Fibroblast of lung (primary cell): ENCODE results near the gene TCF7L1. TPM values are rescaled to one million over a fixed set of nuclear protein-coding genes. Genes with fewer than 3 reads are reported as not detected.
A peak's percentile ranks its signal among the peaks of the same experiment; 100 is the strongest.

Source experiments
- DNase-seq, 2 donors: peaks; one replicate each; pipeline versions ENCODE4 v3.0.0 to v3.0.0-alpha.2; 2010; ENCODE audit warnings: low read depth in 2 of 2
- H2AFZ ChIP-seq: 2 replicates; pipeline ENCODE4 v1.5.1; 2012; ENCODE audit warnings: low read length, control low read depth, inconsistent platforms
- H3K27ac ChIP-seq: 2 replicates; pipeline ENCODE4 v1.5.1; 2011; ENCODE audit warnings: low read length, control low read depth; ENCODE audit not compliant: insufficient read depth
- H3K27me3 ChIP-seq: 2 replicates; pipeline ENCODE4 v1.5.1; 2011; ENCODE audit warnings: mild to moderate bottlenecking, low read length; ENCODE audit not compliant: control insufficient read depth, insufficient read depth
- H3K36me3 ChIP-seq: 2 replicates; pipeline ENCODE4 v1.5.1; 2011; ENCODE audit warnings: low read length; ENCODE audit not compliant: control insufficient read depth, insufficient read depth
- H3K4me1 ChIP-seq: 2 replicates; pipeline ENCODE4 v1.5.1; 2011; ENCODE audit warnings: low read length; ENCODE audit not compliant: control insufficient read depth, insufficient read depth; ENCODE audit errors: extremely low read depth
- H3K4me2 ChIP-seq: 2 replicates; pipeline ENCODE4 v1.5.1; 2011; ENCODE audit warnings: low read length, control low read depth; ENCODE audit not compliant: insufficient read depth; ENCODE audit errors: extremely low read depth
- H3K4me3 ChIP-seq, 4 experiments: fragments of 200-600 bp in 1 of 4; sonication (generic) in 1 of 4; replicated peaks in 1 of 4; 2 replicates each; pipeline ENCODE4 v1.5.1; 2011 to 2016; ENCODE audit warnings: low read length in 4 of 4, low read depth in 3 of 4, mild to moderate bottlenecking in 3 of 4, control low read depth in 2 of 4, inconsistent platforms in 1 of 4, mixed read lengths in 1 of 4; ENCODE audit not compliant: insufficient read depth in 1 of 4; ENCODE audit errors: control extremely low read depth in 1 of 4
- H3K79me2 ChIP-seq: 2 replicates; pipeline ENCODE4 v1.5.1; 2012; ENCODE audit warnings: mild to moderate bottlenecking, low read length, inconsistent platforms; ENCODE audit not compliant: control insufficient read depth, insufficient read depth
- H3K9ac ChIP-seq: 2 replicates; pipeline ENCODE4 v1.5.1; 2011; ENCODE audit warnings: mild to moderate bottlenecking, low read length, control low read depth; ENCODE audit not compliant: insufficient read depth
- H3K9me3 ChIP-seq: 2 replicates; pipeline ENCODE4 v1.5.1; 2012; ENCODE audit warnings: low read depth, low read length; ENCODE audit not compliant: control insufficient read depth, insufficient read depth
- H4K20me1 ChIP-seq: 2 replicates; pipeline ENCODE4 v1.5.1; 2011; ENCODE audit warnings: low read length; ENCODE audit not compliant: control insufficient read depth, insufficient read depth; ENCODE audit errors: extremely low read depth
- EZH2 ChIP-seq: IDR thresholded peaks from 2 replicates; pipeline ENCODE4 v1.5.1; 2012; ENCODE audit warnings: low read length, control low read depth, mild to moderate bottlenecking; ENCODE audit errors: missing control alignments
- polyA plus RNA-seq, 2 donors: library from polyadenylated mRNA; depleted of rRNA in 1 of 2; stranded (reverse) in 1 of 2; unstranded in 1 of 2; fragments of >200 nt; gene quantifications; 2 replicates each; pipeline ENCODE4 v1.2.1, GENCODE V29; 2011 to 2012; ENCODE audit warnings: missing spikeins in 1 of 2
- total RNA-seq: library from RNA; depleted of rRNA; stranded (reverse); fragments of >200 nt; gene quantifications from 2 replicates; pipeline ENCODE4 v1.2.1, GENCODE V29; 2014
- TF ChIP-seq, protein P1 (sequence below), 2 donors: IDR thresholded peaks in 1 of 2; conservative IDR thresholded peaks in 1 of 2; 1 replicate in 1 of 2; 2 replicates in 1 of 2; pipeline ENCODE4 v1.5.1; 2011 to 2012; ENCODE audit warnings: low read length in 2 of 2, control low read depth in 1 of 2, inconsistent platforms in 1 of 2, low read depth in 1 of 2, mild to moderate bottlenecking in 1 of 2

TCF7L1 gene
- total and polyA plus RNA-seq, 2 donors (not counting 1 experiment from before 2014, with no cell fraction given), result 0.83 to 1.5 TPM

DNA sequence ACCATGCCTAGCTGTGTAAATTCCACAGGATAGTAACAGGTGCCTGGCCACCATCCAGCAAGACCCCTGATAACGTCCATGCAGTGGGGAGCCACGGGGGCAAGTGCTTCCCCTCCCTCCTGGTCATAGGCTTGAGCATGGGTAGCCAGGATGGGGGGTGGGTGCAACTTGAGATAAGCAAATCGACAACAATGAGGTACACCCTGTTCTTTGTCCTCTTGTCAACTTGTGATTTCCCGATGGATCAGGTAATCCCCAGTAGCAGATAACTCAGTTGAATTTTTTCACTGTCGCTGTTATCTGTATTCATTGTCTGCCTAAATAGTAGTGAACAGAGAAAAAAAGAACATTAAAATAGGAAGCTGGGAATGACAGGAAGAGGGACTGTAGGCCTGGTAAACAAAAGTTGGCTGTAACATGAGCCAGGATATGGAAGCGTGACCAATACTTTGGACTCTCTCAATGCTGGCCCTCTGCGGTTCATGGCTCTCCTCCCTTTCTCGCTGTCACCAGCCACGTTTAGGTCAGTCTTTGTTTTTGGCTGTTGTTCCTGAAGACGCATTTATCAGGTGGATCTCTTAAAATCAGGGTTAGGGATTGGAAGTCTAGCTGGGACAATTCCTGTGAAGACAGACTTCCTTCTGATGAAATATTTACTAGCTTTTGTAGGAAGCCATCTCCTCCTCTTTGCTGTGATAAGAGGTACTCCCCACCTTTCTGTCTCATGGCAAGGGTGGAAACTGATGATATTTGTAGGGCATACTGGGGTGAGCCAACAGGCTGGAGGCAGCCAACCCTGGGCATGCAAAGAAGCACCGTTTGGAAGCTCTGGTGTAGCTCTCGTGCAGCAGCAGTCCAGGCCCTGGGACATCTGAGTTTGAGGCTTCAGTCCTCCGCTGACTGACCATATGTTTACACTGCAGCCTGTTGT, 42.4 kb downstream of the TCF7L1 start:
- Histone ChIP-seq H3K4me3 (no peak overlapping the region), H3K27ac (no peak overlapping the region), H3K9ac (no peak overlapping the region), H2AFZ (no peak overlapping the region), H3K4me1 (peaks cover 6% of the 10 kb centered on the region), H3K36me3 (no peaks in the 10 kb centered on the region), H3K4me2 (no peak overlapping the region), H3K79me2 (no peaks in the 10 kb centered on the region), H3K9me3 (no peaks in the 10 kb centered on the region), H4K20me1 (no peaks in the 10 kb centered on the region), H3K27me3 (no peaks in the 10 kb centered on the region)
- DNase-seq, result peak; percentile 54 to 77
- TF ChIP-seq EZH2, result no peak
- TF ChIP-seq, protein P1, sequence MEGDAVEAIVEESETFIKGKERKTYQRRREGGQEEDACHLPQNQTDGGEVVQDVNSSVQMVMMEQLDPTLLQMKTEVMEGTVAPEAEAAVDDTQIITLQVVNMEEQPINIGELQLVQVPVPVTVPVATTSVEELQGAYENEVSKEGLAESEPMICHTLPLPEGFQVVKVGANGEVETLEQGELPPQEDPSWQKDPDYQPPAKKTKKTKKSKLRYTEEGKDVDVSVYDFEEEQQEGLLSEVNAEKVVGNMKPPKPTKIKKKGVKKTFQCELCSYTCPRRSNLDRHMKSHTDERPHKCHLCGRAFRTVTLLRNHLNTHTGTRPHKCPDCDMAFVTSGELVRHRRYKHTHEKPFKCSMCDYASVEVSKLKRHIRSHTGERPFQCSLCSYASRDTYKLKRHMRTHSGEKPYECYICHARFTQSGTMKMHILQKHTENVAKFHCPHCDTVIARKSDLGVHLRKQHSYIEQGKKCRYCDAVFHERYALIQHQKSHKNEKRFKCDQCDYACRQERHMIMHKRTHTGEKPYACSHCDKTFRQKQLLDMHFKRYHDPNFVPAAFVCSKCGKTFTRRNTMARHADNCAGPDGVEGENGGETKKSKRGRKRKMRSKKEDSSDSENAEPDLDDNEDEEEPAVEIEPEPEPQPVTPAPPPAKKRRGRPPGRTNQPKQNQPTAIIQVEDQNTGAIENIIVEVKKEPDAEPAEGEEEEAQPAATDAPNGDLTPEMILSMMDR (conservative IDR thresholded peaks at IDR 0.05 in 1 of 2, IDR thresholded peaks at IDR 0.05 in 1 of 2; ENCODE audit: low read depth in 1 of 2, low read length in 2 of 2), result no peak

DNA sequence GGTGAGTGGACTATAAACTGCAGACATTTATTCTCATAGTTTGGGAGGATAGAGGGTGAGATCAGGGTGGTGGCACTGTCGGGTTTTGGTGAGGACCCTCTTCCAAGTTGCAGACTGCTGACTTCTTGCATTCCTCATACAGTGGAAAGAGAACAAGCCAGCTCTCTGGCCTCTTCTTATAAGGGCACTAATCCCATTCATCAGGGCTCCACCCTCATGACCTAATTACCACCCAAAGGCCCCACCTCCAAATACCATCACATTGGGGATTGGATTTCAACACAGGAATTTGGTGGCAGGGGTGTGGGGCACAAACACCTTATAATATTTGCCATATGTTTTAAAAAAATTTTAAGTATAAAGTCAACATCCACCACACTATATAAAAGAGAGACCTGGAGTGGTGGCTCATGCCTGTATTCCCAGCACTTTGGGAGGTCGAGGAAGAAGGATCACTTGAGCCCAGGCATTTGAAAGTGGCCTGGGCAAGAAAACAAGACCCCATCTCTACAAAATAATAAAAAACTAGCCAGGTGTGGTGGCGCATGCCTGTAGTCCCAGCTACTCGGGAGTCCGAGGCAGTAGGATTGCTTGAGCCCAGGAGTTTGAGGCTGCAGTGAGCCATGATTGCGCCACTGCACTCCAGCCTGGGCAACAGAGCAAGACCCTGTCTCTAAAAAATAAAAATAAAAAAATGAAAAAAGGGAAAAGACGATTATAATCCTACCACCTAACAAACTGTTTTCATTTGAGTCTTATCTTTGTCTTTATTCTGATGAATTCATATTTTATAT, 44.0 kb downstream of the TCF7L1 start:
- peaks cover 6% of the 10 kb centered on the region for H3K4me1 ChIP-seq
- H3K27ac ChIP-seq, result no peak overlapping the region
- no peaks in the 10 kb centered on the region for H3K36me3 ChIP-seq
- no peak overlapping the region for H3K4me2 ChIP-seq
- H3K79me2 ChIP-seq, result no peaks in the 10 kb centered on the region
- TF ChIP-seq, protein P1 (conservative IDR thresholded peaks at IDR 0.05 in 1 of 2, IDR thresholded peaks at IDR 0.05 in 1 of 2; ENCODE audit: low read depth in 1 of 2, low read length in 2 of 2), result no peak
- TF ChIP-seq EZH2, result no peak
- DNase-seq, result no peak
- H3K9me3 ChIP-seq, result no peaks in the 10 kb centered on the region
- no peaks in the 10 kb centered on the region for H4K20me1 ChIP-seq
- no peak overlapping the region for H3K9ac ChIP-seq
- H3K4me3 ChIP-seq, result no peak overlapping the region
- no peaks in the 10 kb centered on the region for H3K27me3 ChIP-seq
- H2AFZ ChIP-seq, result no peak overlapping the region

DNA sequence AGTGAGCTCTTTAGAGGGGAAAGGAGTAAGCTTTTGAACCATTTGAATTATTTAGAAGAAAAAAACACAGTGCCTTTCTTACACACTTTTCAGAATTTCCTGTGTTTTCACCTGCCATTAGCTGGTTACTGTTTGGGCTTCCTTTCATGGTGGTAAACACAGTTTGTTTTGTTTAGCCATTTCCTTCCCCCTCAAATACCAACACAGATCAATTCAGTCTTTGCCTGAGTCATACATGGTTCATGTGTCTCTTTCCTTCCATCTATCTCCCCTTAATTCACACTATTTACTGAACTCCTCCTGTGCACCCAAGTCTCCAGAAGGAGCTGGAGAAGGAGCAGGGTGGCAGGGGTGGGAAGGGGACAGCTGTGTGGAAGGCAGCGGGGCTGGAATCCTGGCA, 45.0 kb downstream of the TCF7L1 start:
- no peaks in the 10 kb centered on the region for H4K20me1 ChIP-seq
- no peak overlapping the region for H2AFZ ChIP-seq
- H3K4me2 ChIP-seq, result no peak overlapping the region
- H3K9ac ChIP-seq, result no peak overlapping the region
- no peak overlapping the region for H3K27ac ChIP-seq
- no peaks in the 10 kb centered on the region for H3K9me3 ChIP-seq
- TF ChIP-seq, protein P1 (conservative IDR thresholded peaks at IDR 0.05 in 1 of 2, IDR thresholded peaks at IDR 0.05 in 1 of 2; ENCODE audit: low read depth in 1 of 2, low read length in 2 of 2), result no peak
- no peak for TF ChIP-seq EZH2
- H3K36me3 ChIP-seq, result no peaks in the 10 kb centered on the region
- DNase-seq, result no peak
- H3K27me3 ChIP-seq, result no peaks in the 10 kb centered on the region
- H3K4me3 ChIP-seq, result no peak overlapping the region
- peaks cover 6% of the 10 kb centered on the region for H3K4me1 ChIP-seq
- no peaks in the 10 kb centered on the region for H3K79me2 ChIP-seq
